ENCODE data around the gene PSMD8.
"Not testable (repeated sequence)": the region's sequence is repeated elsewhere in the genome, so short reads cannot be mapped to it uniquely, and the experiment has no call there.

The PSMD8 gene

DNA sequence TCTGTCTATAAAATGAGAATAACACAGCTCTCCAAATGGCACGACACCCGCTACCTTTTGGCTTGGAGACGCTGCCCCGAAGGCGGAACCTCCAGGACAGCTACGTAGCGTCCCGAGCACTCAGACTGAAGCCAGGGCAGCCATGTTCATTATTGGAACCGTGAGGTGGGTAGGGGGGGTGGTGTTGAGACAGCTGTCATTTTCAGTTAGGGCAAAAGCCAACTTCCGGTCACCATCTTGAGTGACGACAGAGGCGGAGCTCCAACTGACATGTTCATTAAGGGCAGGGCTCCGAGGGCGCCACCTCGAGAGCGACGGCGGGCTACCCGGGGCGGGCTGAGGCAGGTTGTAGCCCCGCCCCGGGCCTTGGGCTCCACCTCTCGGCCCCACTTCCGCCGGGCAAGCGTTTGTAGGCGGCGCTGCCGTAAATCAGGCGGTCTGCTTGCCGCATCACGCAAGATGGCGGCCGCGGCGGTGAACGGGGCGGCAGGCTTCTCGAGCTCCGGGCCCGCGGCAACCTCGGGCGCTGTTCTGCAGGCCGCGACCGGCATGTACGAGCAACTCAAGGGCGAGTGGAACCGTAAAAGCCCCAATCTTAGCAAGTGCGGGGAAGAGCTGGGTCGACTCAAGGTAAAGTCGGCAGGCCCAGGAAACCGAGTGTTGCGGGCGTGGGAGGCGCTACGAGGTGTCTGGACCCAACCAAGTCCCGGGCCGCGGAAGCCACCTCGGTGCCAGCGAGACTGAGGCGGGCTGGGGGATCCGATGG, at the start of gene PSMD8:
Gene PSMD8, plus strand, starts transcription at position 240 of the 766 bp plus-strand sequence. Its CDS starts 31 bp downstream, at position 271.
- peak; percentile 96 for DNase-seq

DNA sequence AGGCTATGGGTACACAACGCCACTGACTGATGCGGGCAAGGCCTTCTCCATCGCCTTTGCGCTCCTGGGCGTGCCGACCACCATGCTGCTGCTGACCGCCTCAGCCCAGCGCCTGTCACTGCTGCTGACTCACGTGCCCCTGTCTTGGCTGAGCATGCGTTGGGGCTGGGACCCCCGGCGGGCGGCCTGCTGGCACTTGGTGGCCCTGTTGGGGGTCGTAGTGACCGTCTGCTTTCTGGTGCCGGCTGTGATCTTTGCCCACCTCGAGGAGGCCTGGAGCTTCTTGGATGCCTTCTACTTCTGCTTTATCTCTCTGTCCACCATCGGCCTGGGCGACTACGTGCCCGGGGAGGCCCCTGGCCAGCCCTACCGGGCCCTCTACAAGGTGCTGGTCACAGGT, 47.8 kb upstream of the PSMD8 start:
- DNase-seq: no peak

DNA sequence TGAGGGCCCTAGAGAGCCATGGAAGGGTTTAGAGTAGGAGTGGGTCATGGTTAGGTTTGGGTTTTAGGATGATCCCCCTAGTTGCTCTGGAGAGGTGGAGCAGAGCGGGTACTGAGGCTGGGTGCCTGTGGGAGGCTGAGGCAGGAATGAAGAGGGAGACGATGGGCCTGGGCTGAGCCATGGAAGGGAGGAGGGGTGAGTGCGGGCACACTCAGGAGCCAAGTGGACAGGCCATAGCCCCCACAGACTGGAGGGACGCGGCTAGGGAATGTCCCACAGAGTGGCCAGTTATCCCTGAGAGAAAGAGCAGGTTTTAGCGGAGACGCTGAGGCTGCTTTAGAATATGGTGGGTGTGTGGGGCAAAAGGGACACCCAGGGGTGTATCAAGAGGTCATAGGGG, 44.7 kb upstream of the PSMD8 start:
- no peak for DNase-seq

GRCh38 chr19:38331728-38332127, 42.6 kb upstream of the PSMD8 start:
- no peak for DNase-seq

DNA sequence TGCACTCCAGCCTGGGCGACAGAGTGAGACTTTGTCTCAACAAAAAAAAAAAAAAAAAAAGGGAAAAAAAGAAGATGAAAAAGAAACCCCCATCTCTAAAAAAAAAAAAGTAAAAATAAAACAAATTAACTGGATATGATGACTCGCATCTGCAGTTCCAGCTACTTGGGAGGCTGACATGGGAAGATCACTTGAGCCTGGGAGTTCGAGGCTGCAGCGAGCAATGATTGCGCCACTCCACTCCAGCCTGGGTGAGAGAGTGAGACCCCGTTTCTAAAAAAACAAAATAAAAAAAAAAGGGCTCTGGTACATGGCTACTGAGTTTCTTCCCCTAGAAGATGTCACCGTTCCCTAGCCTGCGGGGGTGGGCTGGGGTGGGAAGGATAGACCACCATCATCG, 41.1 kb upstream of the PSMD8 start:
- DNase-seq: no peak

DNA sequence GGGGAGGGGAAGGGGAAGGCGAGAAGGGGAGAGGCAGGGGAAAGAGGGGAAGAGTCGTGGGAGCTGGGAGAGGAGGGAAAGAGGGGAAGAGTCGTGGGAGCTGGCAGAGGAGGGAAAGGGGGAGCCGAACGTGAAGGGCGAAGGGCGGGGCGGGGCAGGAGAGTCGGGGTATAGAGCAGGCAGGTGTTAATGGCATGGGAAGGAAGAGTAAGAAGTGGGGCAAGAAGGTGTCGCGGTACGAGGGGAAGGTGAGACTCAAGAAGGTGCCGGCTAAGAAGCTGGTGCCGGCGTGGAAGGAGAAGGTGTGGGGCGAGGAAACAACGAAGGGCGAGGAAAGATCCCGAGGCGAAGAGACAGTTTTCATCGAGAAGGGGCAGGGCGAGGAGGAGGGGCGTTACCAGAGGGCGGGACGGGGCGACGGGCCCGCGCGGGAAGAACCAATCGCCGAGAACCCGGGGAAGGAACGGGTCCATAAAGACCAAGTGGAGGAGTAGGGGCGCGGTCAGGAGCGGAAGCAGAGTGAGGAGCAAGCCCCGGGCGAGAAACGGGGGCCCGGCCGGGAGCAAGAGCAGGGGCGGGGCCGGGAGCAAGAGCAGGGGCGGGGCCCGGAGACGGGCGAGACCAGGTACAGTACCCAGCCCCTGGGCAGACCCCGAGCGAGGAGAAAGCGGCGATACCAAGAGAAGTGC, 38.3 kb upstream of the PSMD8 start:
- DNase-seq: peak; percentile 93

DNA sequence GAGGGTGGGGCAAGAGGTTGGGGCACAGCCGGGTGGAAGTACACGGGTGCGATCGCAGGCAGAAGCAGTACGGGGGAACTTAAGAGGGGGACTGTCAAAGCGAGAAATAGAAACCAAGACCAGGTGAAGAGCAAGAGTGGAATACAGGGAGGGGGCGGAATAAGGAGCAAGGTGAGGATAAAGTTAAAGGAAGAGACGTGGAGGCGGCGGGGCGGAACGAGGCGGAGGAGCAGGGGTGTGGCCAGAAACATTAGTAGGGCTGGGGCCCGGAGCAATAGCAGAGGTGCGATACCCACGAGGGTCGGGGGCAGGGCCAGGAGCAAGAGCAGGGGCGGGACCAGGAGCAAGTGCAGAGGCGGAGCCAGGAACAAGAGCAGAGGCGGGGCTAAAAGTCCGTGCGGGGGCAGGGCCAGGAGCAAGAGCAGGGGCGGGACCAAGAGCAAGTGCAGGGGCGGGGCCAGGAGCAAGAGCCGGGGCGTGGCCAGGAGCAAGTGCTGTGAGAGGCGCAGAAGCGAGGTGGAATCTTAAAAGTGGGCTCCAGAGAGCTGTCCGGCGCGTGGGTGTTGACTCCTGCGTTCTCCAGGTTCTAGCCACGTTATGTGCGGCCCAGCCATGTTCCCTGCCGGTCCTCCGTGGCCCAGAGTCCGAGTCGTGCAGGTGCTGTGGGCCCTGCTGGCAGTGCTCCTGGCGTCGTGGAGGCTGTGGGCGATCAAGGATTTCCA, 37.6 kb upstream of the PSMD8 start:
- peak; percentile 93 for DNase-seq

GRCh38 chr19:38337360-38337653, 37.1 kb upstream of the PSMD8 start:
- no peak for DNase-seq

DNA sequence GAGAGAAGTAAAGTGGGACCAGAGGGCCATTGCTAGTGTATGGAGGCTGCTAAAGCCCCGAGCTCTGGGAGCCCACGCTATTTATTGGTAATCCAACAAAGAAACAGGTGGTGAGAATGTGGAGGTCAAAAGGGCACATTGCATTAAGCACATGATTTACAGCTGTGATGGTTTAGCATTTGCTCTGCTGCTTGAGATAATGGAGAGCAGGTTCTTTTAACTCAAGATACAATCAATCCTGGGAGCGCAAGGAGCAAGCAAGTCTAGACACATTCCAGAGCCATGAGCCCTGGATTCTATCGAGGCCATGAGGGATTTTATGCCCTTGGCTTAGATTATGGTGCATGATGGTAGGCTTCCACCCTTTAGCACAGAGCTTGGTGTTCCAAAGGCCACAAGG, 35.4 kb upstream of the PSMD8 start:
- not testable (repeated sequence) for DNase-seq

DNA sequence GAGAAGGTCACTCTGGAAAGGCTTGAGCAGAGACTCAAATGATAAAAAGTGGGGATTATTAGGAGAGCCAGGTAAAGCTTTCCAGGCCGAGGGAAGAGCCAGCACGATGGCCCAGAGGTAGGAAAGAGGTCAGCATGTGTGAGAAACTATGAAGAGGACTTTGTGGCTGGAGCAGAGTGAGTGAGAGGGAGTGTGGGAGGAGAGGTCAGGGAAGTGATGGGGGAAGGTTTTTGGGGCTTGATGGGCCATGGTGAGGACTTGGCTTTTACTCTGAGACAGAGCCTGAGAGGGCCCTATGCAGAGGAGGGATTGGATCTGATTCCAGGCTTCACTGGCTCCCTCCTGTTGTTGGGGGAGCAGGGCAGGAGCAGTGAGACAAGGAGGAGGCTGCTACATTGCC, 33.4 kb upstream of the PSMD8 start:
- DNase-seq: no peak

DNA sequence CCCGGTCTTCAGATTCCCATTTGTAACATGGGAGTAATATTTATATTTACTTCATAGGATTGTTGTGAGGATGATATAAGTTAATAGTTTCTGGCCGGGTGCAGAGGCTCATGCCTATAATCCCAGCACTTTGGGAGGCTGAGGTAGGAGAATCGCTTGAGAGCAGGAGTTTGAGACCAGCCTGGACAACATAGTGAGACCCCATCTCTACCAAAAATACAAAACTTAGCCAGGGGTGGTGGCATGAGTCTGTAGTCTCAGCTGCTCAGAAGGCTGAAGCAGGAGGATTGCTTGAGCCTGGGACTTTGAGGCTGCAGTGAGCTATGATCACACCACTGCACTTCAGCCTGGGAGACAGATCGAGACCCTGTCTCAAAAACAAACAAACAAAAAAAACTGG, 27.5 kb upstream of the PSMD8 start:
- no peak for DNase-seq

GRCh38 chr19:38350883-38351282, 23.5 kb upstream of the PSMD8 start:
- DNase-seq: no peak

DNA sequence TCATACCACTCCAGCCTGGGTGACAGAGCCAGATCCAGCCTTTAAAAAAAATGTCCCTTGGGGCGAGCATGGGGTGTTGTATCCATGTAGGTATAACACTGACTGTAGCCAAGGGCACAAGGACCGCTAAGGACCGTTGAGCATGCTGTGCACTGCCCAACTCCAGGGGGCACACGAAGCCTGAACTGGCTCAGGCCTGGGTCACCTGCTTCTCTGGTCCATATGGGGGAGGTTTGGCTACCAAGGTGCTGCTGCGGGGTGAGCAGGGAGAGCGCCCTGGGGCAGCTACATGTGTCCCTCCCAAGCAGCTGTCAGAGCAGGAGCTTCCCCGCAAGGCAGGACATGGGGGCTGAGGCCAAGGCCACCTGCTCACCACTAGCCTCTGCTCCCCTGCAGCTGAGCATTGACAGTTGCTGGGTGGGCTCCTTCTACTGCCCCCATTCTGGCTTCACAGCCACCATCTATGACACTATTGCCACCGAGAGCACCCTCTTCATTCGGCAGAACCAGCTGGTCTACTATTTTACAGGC, 22.4 kb upstream of the PSMD8 start:
- no peak for DNase-seq

- DNase-seq: no peak
Measured at GRCh38 chr19:38352611-38353010, 21.8 kb upstream of the PSMD8 start.

DNA sequence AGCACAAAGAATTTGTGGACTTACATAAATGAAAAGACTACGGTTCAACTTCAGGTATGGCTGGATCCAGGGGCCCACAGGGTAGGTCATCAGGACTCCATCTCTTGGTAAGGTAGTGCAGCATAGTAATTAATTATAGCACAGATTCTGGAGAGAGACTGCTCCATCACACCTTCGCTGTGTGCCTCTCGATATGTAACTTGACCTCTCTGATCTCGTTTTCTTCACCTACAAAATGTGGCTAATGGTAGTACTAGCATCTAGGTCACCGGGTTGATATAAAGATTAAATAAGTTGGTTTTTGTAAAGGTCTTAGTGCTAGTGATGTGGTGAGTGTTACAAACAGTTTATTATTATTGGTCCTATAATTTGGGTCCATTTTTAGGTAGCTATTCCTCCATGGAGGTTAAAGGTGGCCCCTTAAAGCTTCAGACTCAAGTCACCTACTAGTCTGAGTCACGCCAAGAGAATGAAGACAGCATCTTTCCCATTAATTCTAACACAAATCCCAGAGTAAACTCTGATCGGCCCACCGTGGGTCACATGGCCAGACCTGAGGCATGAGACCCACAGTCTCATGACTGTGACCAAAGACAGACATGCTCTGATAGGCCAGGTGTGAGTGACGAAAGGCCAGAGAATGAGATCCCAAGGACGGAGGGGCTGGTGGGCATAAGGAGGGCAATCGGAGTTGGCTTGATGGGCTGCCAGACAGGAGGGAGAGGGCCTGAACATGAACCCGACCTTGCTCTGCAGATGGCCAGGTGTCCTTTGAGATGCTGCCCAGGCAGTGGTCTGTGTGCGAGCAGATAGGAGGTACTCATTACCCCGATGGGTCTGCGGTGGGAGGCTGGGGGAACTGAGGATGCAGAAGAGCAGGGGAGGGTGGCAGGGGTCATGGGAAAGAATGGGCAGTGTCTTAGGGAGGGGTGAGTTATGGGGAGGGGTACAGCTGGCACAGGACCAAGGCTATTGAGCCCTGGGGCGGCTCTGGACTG, 18.3 kb upstream of the PSMD8 start:
- DNase-seq: no peak

DNA sequence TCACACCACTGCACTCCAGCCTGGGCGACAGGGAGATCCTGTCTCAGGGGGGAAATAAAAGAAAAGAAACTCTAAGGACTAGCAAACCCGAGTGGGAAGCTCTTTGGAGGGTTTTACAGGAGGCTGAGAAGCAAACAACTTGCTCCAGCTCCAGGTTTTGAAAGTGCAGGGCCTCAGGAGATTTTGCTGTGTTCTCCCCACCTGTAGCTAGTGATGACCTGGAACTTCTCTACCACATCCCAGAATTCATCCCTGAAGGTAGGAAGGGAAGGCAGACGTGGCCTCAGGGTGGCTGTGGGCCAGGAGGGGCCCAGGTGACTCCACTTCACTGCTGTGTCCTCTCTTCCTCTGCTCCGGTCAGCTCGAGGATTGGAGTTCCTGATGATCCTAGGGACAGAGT, 16.3 kb upstream of the PSMD8 start:
- DNase-seq: no peak

- no peak for DNase-seq
Measured at GRCh38 chr19:38359242-38360021, 14.9 kb upstream of the PSMD8 start.

- peak; percentile 7 for DNase-seq
Measured at GRCh38 chr19:38360351-38360750, 14.0 kb upstream of the PSMD8 start.

DNA sequence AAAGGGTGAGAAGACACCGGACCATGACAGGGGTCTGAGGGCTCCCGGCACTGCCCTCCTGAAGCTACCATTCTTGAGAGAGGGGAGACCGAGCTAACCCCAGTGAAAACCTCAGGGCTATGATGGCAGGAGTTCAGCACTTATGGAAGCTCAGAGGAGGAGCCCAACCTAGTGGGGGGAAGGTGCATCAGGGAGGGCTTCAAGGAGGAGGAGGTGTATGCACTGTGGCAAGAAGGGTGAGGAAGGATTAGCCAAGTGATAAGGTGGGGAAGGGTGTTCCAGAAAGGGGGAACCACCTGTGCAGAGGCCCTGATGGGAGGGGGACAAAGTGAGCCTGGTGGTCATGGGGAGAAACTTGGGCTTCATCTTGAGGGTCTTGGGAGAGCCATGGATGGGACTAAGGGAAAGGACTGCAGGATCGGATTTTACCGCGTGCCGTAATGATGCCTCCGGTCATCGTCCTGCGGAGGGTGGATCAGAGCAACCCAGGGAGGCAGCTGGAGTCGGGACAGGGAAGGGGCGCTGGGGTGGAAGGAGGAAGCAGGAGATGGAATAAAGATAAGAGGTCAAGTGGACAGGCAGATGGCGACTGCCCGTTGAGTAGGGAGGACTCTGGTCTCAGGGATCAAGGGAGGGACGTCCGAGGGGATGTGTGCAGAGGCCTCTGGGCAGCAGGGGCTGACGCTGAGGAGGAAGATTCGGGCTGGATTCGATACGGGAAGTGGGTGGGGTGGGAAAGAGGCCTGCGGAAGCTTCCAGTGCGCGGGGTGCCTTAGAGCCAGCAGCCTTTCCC, 13.3 kb upstream of the PSMD8 start:
- DNase-seq: peak; percentile 35

DNA sequence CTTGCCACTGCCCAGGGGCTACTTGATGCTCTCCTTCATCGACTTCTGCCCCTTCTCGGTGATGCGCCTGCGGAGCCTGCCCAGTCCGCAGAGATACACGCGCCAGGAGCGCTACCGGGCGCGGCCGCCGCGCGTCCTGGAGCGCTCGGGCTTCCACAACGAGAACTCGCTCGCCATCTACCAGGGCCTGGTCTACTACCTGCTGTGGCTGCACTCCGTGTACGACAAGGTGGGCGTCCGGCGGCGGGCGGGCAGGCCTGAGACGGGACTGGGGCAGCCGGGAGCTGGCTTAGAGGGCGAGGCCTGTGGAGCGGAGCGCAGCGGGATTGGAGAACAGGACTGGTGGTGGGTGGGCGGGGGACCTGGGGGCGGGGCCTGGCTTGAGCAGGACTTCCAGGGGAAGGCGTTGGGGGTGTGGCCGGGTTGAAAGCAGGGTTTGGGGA, 12.7 kb upstream of the PSMD8 start:
- peak; percentile 79 for DNase-seq
